Measurements from ENCODE around the gene SNIP1. TPM values are rescaled to one million over a fixed set of nuclear protein-coding genes. Genes with fewer than 3 reads are reported as not detected.

The SNIP1 gene
- total and polyA plus RNA-seq, 10 of the 15 experiments (the other 5 are each of a cell fraction or from before 2014, with no cell fraction given): 2.7 to 22.4 (median 10.1) TPM

- TF ChIP-seq BHLHE40 (IDR thresholded peaks at IDR 0.05; ENCODE audit: borderline replicate concordance in 1 of 2, low read depth in 2 of 2, low read length in 1 of 2): no peak
- no peak for TF ChIP-seq CBX3 (IDR thresholded peaks at IDR 0.05; ENCODE audit: borderline replicate concordance, low read depth)
- no peak for TF ChIP-seq SIN3A (IDR thresholded peaks at IDR 0.05; ENCODE audit: low read depth, low read length)
- no peak for TF ChIP-seq NFXL1 (IDR thresholded peaks at IDR 0.05; ENCODE audit: borderline replicate concordance)
- TF ChIP-seq PML (IDR thresholded peaks at IDR 0.05; ENCODE audit: low read length): no peak
- TF ChIP-seq SUPT20H (IDR thresholded peaks at IDR 0.05; ENCODE audit: borderline replicate concordance, control insufficient read depth, low read depth, low read length): no peak
- no peak for TF ChIP-seq NKRF (conservative IDR thresholded peaks at IDR 0.05)
- TF ChIP-seq HSF1 (IDR thresholded peaks at IDR 0.05; ENCODE audit: low read depth, low read length): no peak
- 0 out of 2 replicates have a peak, but pooled peaks have one; percentile 27 for TF ChIP-seq BACH1 (IDR thresholded peaks at IDR 0.05; ENCODE audit: borderline replicate concordance)
- no peak for TF ChIP-seq GATAD2B (conservative IDR thresholded peaks at IDR 0.05; ENCODE audit: low read depth)
- no peak for TF ChIP-seq RFX5 (IDR thresholded peaks at IDR 0.05; ENCODE audit: low read depth, low read length)
- TF ChIP-seq ATF7 (IDR thresholded peaks at IDR 0.05; ENCODE audit: low read depth): no peak
- TF ChIP-seq TCF7 (IDR thresholded peaks at IDR 0.05; ENCODE audit: borderline replicate concordance): no peak
- TF ChIP-seq CTCF (IDR thresholded peaks at IDR 0.05 in 2 of 3, conservative IDR thresholded peaks at IDR 0.05 in 1 of 3; ENCODE audit: control insufficient read depth in 2 of 3, extremely low read depth in 1 of 3, insufficient read depth in 1 of 3, low read depth in 3 of 3, low read length in 3 of 3): peak; percentile 94 to 99 (median 99)
- no peak for TF ChIP-seq NFIC (IDR thresholded peaks at IDR 0.05; ENCODE audit: low read depth, low read length)
- no peak for TF ChIP-seq ZNF24 (IDR thresholded peaks at IDR 0.05)
- TF ChIP-seq MTA2 (IDR thresholded peaks at IDR 0.05; ENCODE audit: low read depth): no peak
- TF ChIP-seq SP1 (IDR thresholded peaks at IDR 0.05; ENCODE audit: low read depth, low read length): no peak
- TF ChIP-seq BRCA1 (IDR thresholded peaks at IDR 0.05; ENCODE audit: low read depth, low read length): no peak
- TF ChIP-seq POLR2AphosphoS5 (IDR thresholded peaks at IDR 0.05; ENCODE audit: low read length): no peak
- TF ChIP-seq CHD2 (IDR thresholded peaks at IDR 0.05; ENCODE audit: borderline replicate concordance, low read depth, low read length): peak; percentile 22; the same call in 1 of the 2 replicates
- no peak for TF ChIP-seq BCLAF1 (IDR thresholded peaks at IDR 0.05)
Observed at GRCh38 chr1:37486680-37487618, 67.1 kb downstream of the SNIP1 start (continued).
